CD4-positive, alpha-beta T cell treated with Interferon gamma for 1 hour (primary cell): ENCODE data around the gene PRDX5.
A peak's percentile ranks its signal among the peaks of the same experiment; 100 is the strongest.
"Not testable (repeated sequence)": the region's sequence is repeated elsewhere in the genome, so short reads cannot be mapped to it uniquely, and the experiment has no call there.

ENCODE experiments used
- DNase-seq: peaks from one replicate; pipeline ENCODE4 v3.0.0-alpha.2; 2020

The PRDX5 gene

GRCh38 chr11:64306563-64306875 is 11.4 kb upstream of the PRDX5 start:
- no peak for DNase-seq

- DNase-seq = no peak
Measured at GRCh38 chr11:64306876-64307622, 10.9 kb upstream of the PRDX5 start.

GRCh38 chr11:64307795-64308194 is 10.1 kb upstream of the PRDX5 start:
- DNase-seq = not testable (repeated sequence)

GRCh38 chr11:64312947-64313346 is 5.0 kb upstream of the PRDX5 start:
- DNase-seq = no peak

GRCh38 chr11:64313491-64314145 is 4.3 kb upstream of the PRDX5 start:
- no peak for DNase-seq

- DNase-seq = no peak
Measured at GRCh38 chr11:64314146-64314804, 3.6 kb upstream of the PRDX5 start.

- DNase-seq = no peak
Measured at GRCh38 chr11:64314805-64315561, 2.9 kb upstream of the PRDX5 start.

- not testable (repeated sequence) for DNase-seq
Measured at GRCh38 chr11:64315667-64316526, 2.0 kb upstream of the PRDX5 start.

GRCh38 chr11:64316672-64317324 is 1.1 kb upstream of the PRDX5 start:
- DNase-seq = peak; percentile 42

- peak; percentile 97 for DNase-seq
Measured at GRCh38 chr11:64317325-64317960, 478 bp upstream of the PRDX5 start, which contains the start of gene TRMT112. TRMT112 (minus strand) TSS chr11:64317559; CDS start chr11:64317526, 33 bp downstream.

GRCh38 chr11:64318766-64319761 is 1.1 kb downstream of the PRDX5 start:
- no peak for DNase-seq

- no peak for DNase-seq
Measured at GRCh38 chr11:64320556-64320955, 2.6 kb downstream of the PRDX5 start.

- no peak for DNase-seq
Measured at GRCh38 chr11:64321026-64321425, 3.1 kb downstream of the PRDX5 start.

GRCh38 chr11:64321533-64321932 is 3.6 kb downstream of the PRDX5 start:
- DNase-seq = no peak

GRCh38 chr11:64322925-64323260 is 5.0 kb downstream of the PRDX5 start:
- no peak for DNase-seq

GRCh38 chr11:64323373-64323772 is 5.5 kb downstream of the PRDX5 start:
- no peak for DNase-seq

- DNase-seq = not testable (repeated sequence)
Measured at GRCh38 chr11:64323984-64324383, 6.1 kb downstream of the PRDX5 start.

GRCh38 chr11:64324692-64325469 is 7.0 kb downstream of the PRDX5 start:
- DNase-seq = no peak

GRCh38 chr11:64327375-64327774 is 9.5 kb downstream of the PRDX5 start:
- no peak for DNase-seq
